Natural killer cell (primary cell): Measurements from ENCODE around the gene IKZF3. TPM values are rescaled to one million over a fixed set of nuclear protein-coding genes. Genes with fewer than 3 reads are reported as not detected.
A peak's percentile ranks its signal among the peaks of the same experiment; 100 is the strongest.

Experiments
- ATAC-seq, 3 donors: fragments of 150-1000 bp in 2 of 3; fragments of 200-7000 bp in 1 of 3; cut with Tn5 transposase; 1 replicate in 1 of 3; 2 replicates in 2 of 3; pipeline ENCODE4 v1.10.0; 2021; ENCODE audit warnings: mild to moderate bottlenecking in 2 of 3, moderate library complexity in 2 of 3
- DNase-seq, 2 donors: peaks; one replicate each; pipeline versions ENCODE4 v3.0.0 to v3.0.0-alpha.2; 2013 to 2021; ENCODE audit warnings: mixed read lengths in 1 of 2
- H3K27ac ChIP-seq: one replicate; pipeline ENCODE4 v1.5.1; 2013; ENCODE audit warnings: mild to moderate bottlenecking, low read length
- H3K27me3 ChIP-seq: one replicate; pipeline ENCODE4 v1.6.1; 2013; ENCODE audit warnings: low read length; ENCODE audit not compliant: control insufficient read depth, insufficient read depth
- H3K36me3 ChIP-seq: one replicate; pipeline ENCODE4 v1.6.1; 2013; ENCODE audit warnings: low read length; ENCODE audit not compliant: control insufficient read depth, insufficient read depth
- H3K4me1 ChIP-seq: one replicate; pipeline ENCODE4 v1.6.1; 2013; ENCODE audit warnings: low read length; ENCODE audit not compliant: control insufficient read depth, insufficient read depth
- H3K4me3 ChIP-seq: one replicate; pipeline ENCODE4 v1.5.1; 2013; ENCODE audit warnings: low read length
- H3K9me3 ChIP-seq: one replicate; pipeline ENCODE4 v1.6.1; 2013; ENCODE audit warnings: low read length; ENCODE audit not compliant: control insufficient read depth, insufficient read depth
- H3K27ac Mint-ChIP-seq, 2 donors: one replicate each; pipeline ENCODE4 v1.8.0; 2022; ENCODE audit warnings: mild to moderate bottlenecking in 2 of 2, mixed read lengths in 2 of 2, moderate library complexity in 1 of 2
- H3K27me3 Mint-ChIP-seq, 2 donors: one replicate each; pipeline ENCODE4 v1.8.0; 2022; ENCODE audit warnings: low read depth in 2 of 2, mixed read lengths in 2 of 2
- H3K36me3 Mint-ChIP-seq: one replicate; pipeline ENCODE4 v1.8.0; 2022; ENCODE audit warnings: mixed read lengths
- H3K4me1 Mint-ChIP-seq, 2 donors: one replicate each; pipeline ENCODE4 v1.8.0; 2022; ENCODE audit warnings: mixed read lengths in 2 of 2
- H3K4me3 Mint-ChIP-seq: one replicate; pipeline ENCODE4 v1.8.0; 2022; ENCODE audit warnings: mild to moderate bottlenecking, moderate library complexity, mixed read lengths
- H3K9me3 Mint-ChIP-seq, 2 donors: one replicate each; pipeline ENCODE4 v1.8.0; 2022; ENCODE audit warnings: mixed read lengths in 2 of 2
- WGBS: methylation state at CpG from one replicate; pipeline ENCODE4 v1.1.7; 2013; ENCODE audit warnings: missing lambda C conversion rate; ENCODE audit not compliant: insufficient coverage; 5-methylcytosine and 5-hydroxymethylcytosine counted together
- intact Hi-C: fragments of 100-400 bp; cut with micrococcal nuclease; formaldehyde crosslinking; loops from one replicate; pipeline ENCODE4 v1.14.2; 2022
- total RNA-seq, 4 donors: library from RNA; stranded (reverse); fragments of 120-200 nt in 1 of 4; gene quantifications; one replicate each; pipeline versions ENCODE4 v1.2.3 to v1.2.4, GENCODE V29; 2013 to 2022
- TF ChIP-seq, protein P1 (sequence below): fragments of 200-600 bp; IDR thresholded peaks from one replicate; pipeline ENCODE4 v1.8.0; 2022; ENCODE audit warnings: antibody characterized with exemption

IKZF3 gene
- total RNA-seq, 3 donors from 2014 or later (not counting 1 experiment from before 2014, with no cell fraction given) = 134 to 162 (median 139) TPM

DNA sequence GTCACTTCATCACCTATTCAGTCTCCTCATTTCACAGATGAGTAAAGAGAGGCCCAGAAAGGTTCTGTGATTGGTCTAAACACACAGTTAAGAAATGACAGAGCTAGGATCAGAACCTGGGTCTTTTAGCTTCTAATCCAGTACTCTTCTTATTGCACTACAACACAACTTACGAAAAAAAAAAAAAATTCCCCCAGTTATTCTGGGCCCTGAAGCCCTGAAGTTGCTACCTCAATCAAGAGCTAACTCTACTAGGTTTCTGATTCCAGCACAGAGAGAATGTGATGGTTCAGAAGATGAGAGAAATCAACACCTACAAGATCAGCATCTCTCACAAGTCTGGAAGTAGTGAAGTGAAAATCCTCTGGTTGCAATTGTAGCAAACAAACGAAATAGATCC is 89.1 kb downstream of the IKZF3 start:
- ATAC-seq (peak in 2 of 3 donors; percentile 8 to 26), DNase-seq (peak in 1 of 2 donors; percentile 54)
- Mint-ChIP-seq H3K9me3 (no peaks in the 10 kb centered on the region), H3K4me3 (peak overlapping the region; percentile 97), H3K27ac (peak overlapping the region; percentile 94 to 98), H3K36me3 (peaks cover 7% of the 10 kb centered on the region), H3K27me3 (no peaks in the 10 kb centered on the region), H3K4me1 (peaks cover 80 to 87% of the 10 kb centered on the region in 2 donors)
- WGBS = 58% methylated on average over 2 of the region's 2 CpGs
- Histone ChIP-seq H3K27ac (peak overlapping the region; percentile 85), H3K4me1 (peaks cover 62% of the 10 kb centered on the region), H3K27me3 (no peaks in the 10 kb centered on the region), H3K4me3 (peak overlapping the region; percentile 31), H3K9me3 (no peaks in the 10 kb centered on the region), H3K36me3 (peaks cover 14% of the 10 kb centered on the region)
- TF ChIP-seq, protein P1, sequence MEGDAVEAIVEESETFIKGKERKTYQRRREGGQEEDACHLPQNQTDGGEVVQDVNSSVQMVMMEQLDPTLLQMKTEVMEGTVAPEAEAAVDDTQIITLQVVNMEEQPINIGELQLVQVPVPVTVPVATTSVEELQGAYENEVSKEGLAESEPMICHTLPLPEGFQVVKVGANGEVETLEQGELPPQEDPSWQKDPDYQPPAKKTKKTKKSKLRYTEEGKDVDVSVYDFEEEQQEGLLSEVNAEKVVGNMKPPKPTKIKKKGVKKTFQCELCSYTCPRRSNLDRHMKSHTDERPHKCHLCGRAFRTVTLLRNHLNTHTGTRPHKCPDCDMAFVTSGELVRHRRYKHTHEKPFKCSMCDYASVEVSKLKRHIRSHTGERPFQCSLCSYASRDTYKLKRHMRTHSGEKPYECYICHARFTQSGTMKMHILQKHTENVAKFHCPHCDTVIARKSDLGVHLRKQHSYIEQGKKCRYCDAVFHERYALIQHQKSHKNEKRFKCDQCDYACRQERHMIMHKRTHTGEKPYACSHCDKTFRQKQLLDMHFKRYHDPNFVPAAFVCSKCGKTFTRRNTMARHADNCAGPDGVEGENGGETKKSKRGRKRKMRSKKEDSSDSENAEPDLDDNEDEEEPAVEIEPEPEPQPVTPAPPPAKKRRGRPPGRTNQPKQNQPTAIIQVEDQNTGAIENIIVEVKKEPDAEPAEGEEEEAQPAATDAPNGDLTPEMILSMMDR = no peak
- intact Hi-C loops = loop anchor here (10.0 kb wide), 1 partner anchor 330 kb away; the partner anchor contains the start of gene NR1D1

DNA sequence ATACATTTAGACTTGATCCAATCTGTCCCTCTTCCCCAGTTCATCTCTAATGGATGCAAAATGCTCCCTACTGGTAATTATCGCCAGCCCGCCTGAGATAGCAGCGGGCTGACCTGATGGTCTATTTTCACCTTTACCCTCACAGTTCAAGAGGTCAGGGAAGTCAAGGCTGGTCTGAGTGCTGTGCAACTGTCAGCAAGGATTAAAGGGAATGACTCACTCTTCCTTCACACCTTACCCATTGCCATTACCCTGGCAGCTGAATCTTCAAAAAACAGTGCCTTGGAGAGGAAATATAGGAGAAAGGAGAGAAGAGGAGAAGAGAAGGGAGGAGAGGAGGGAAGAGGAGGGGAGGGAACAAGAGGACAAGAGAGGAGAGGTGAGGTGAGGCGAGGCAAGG is 90.1 kb downstream of the IKZF3 start:
- Mint-ChIP-seq H3K27me3 (no peaks in the 10 kb centered on the region), H3K27ac (peak overlapping the region; percentile 94 to 98), H3K36me3 (peaks cover 7% of the 10 kb centered on the region), H3K9me3 (no peaks in the 10 kb centered on the region), H3K4me3 (peak overlapping the region; percentile 97), H3K4me1 (peaks cover 90 to 92% of the 10 kb centered on the region in 2 donors)
- TF ChIP-seq, protein P1 = no peak
- no peaks in the 10 kb centered on the region for H3K27me3 ChIP-seq
- DNase-seq (peak in 1 of 2 donors; percentile 57), ATAC-seq (peak in 1 of 3 donors; percentile 16)
- intact Hi-C loops = loop anchor here (5.0 to 10.0 kb wide), 2 partner anchors 88 to 331 kb away; partner anchors contain the start of genes IKZF3 and NR1D1
- H3K9me3 ChIP-seq = no peaks in the 10 kb centered on the region
- peaks cover 63% of the 10 kb centered on the region for H3K4me1 ChIP-seq
- no peak overlapping the region for H3K4me3 ChIP-seq
- peak overlapping the region; percentile 85 for H3K27ac ChIP-seq
- 33% methylated on average over 3 of the region's 4 CpGs for WGBS
- H3K36me3 ChIP-seq = peaks cover 21% of the 10 kb centered on the region

- Mint-ChIP-seq H3K4me1 (peaks cover 94 to 95% of the 10 kb centered on the region in 2 donors), H3K36me3 (peaks cover 7% of the 10 kb centered on the region), H3K27ac (peak overlapping the region; percentile 94 to 98), H3K27me3 (no peaks in the 10 kb centered on the region), H3K9me3 (no peaks in the 10 kb centered on the region), H3K4me3 (peak overlapping the region; percentile 97)
- ATAC-seq (peak; percentile 22 to 59 (median 54)), DNase-seq (peak in 1 of 2 donors; percentile 74)
- 44% methylated on average over 5 of the region's 7 CpGs for WGBS
- H3K27me3 ChIP-seq = no peaks in the 10 kb centered on the region
- intact Hi-C loops = loop anchor here (2.0 to 10.0 kb wide), 3 partner anchors 14 to 332 kb away; partner anchors contain the start of genes IKZF3 and NR1D1
- H3K9me3 ChIP-seq = no peaks in the 10 kb centered on the region
- TF ChIP-seq, protein P1 = no peak
- H3K4me1 ChIP-seq = peaks cover 61% of the 10 kb centered on the region
- peak overlapping the region; percentile 85 for H3K27ac ChIP-seq
- H3K4me3 ChIP-seq = peak overlapping the region; percentile 11
- peaks cover 22% of the 10 kb centered on the region for H3K36me3 ChIP-seq
Measured at GRCh38 chr17:39772987-39773934, 90.9 kb downstream of the IKZF3 start.
